OCI-LY7 (cell line): ENCODE results near the gene PSTPIP2. TPM values are rescaled to one million over a fixed set of nuclear protein-coding genes. Genes with fewer than 3 reads are reported as not detected.
A peak's percentile ranks its signal among the peaks of the same experiment; 100 is the strongest.

Experiments used
- BruUV-seq: library from RNA; stranded (reverse); fragments of 400-500 nt; replicated peaks from 2 replicates; lab custom pipeline; 2021; lab: Mats Ljungman, UMichigan
- CTCF ChIA-PET: fragments of 300-600 bp; sonication (Branson Sonifier 250); formaldehyde crosslinking; loops from one replicate; lab custom pipeline; 2022; ENCODE audit warnings: antibody characterized with exemption; ENCODE audit not compliant: unreplicated experiment; lab: Charles Lee
- POLR2A ChIA-PET: fragments of 300-600 bp; sonication (Branson Sonifier 250); formaldehyde crosslinking; loops from one replicate; lab custom pipeline; 2022; ENCODE audit warnings: antibody characterized with exemption; lab: Charles Lee
- DNase-seq: peaks from one replicate; pipeline ENCODE4 v3.0.0-alpha.2; 2015; ENCODE audit warnings: low spot score
- H2AFZ ChIP-seq: fragments of 200-600 bp; sonication (generic), shearing (Covaris generic); 2 replicates; pipeline ENCODE4 v1.6.1; 2014; ENCODE audit warnings: mild to moderate bottlenecking, antibody characterized with exemption, low read length, moderate library complexity
- H3K27ac ChIP-seq: fragments of 200-600 bp; sonication (generic); 2 replicates; pipeline ENCODE4 v1.5.1; 2014; ENCODE audit warnings: mixed run types, low read depth, mild to moderate bottlenecking, moderate library complexity, low read length, inconsistent platforms; ENCODE audit not compliant: poor library complexity, severe bottlenecking
- H3K36me3 ChIP-seq: fragments of 200-600 bp; sonication (generic); 2 replicates; pipeline ENCODE4 v1.6.1; 2014; ENCODE audit warnings: mild to moderate bottlenecking, antibody characterized with exemption, low read length, moderate library complexity, mixed read lengths; ENCODE audit not compliant: insufficient read depth
- H3K4me1 ChIP-seq: fragments of 200-600 bp; sonication (generic); 2 replicates; pipeline ENCODE4 v1.5.1; 2014; ENCODE audit warnings: mild to moderate bottlenecking, low read length; ENCODE audit not compliant: insufficient read depth, poor library complexity, severe bottlenecking
- H3K4me2 ChIP-seq: fragments of 200-600 bp; sonication (generic); 2 replicates; pipeline ENCODE4 v1.6.1; 2014; ENCODE audit warnings: mild to moderate bottlenecking, low read length
- H3K4me3 ChIP-seq: fragments of 200-600 bp; sonication (generic); 2 replicates; pipeline ENCODE4 v1.5.1; 2014; ENCODE audit warnings: mild to moderate bottlenecking, low read depth, low read length; ENCODE audit not compliant: poor library complexity, severe bottlenecking
- H3K79me2 ChIP-seq: fragments of 200-600 bp; sonication (generic); 2 replicates; pipeline ENCODE4 v1.6.1; 2016; ENCODE audit warnings: low read depth, mild to moderate bottlenecking, low read length, moderate library complexity, mixed read lengths; ENCODE audit not compliant: insufficient read depth
- H3K9me2 ChIP-seq: fragments of 200-600 bp; sonication (generic); 2 replicates; pipeline ENCODE4 v1.6.1; 2016; ENCODE audit warnings: mild to moderate bottlenecking, low read length, mixed read lengths; ENCODE audit not compliant: insufficient read depth
- H3K9me3 ChIP-seq: fragments of 200-600 bp; sonication (generic); 2 replicates; pipeline ENCODE4 v1.6.1; 2014; ENCODE audit warnings: mild to moderate bottlenecking, mixed run types, low read length, mixed read lengths
- H4K20me1 ChIP-seq: fragments of 200-600 bp; sonication (generic); 2 replicates; pipeline ENCODE4 v1.6.1; 2014; ENCODE audit warnings: mild to moderate bottlenecking, antibody characterized with exemption, low read length, moderate library complexity, mixed read lengths; ENCODE audit not compliant: insufficient read depth
- CTCF ChIP-seq: fragments of 200-600 bp; sonication (generic); conservative IDR thresholded peaks from 2 replicates; pipeline ENCODE4 v1.5.1; 2014; ENCODE audit warnings: mild to moderate bottlenecking, antibody characterized with exemption, low read length, moderate library complexity, mixed read lengths
- EZH2phosphoT487 ChIP-seq: fragments of 200-600 bp; sonication (generic); IDR thresholded peaks from 2 replicates; pipeline ENCODE4 v1.6.1; 2018; ENCODE audit warnings: low read depth, borderline replicate concordance, mild to moderate bottlenecking, mixed run types, antibody characterized with exemption, low read length, moderate library complexity, mixed read lengths
- intact Hi-C: fragments of 100-400 bp; cut with micrococcal nuclease; formaldehyde crosslinking; loops from one replicate; pipeline ENCODE4 v1.10.0; 2022; ENCODE audit not compliant: unreplicated experiment
- total RNA-seq, 2 experiments: library from RNA; depleted of rRNA in 1 of 2; stranded (reverse); fragments of >200 nt in 1 of 2; shearing (Covaris generic) in 1 of 2; gene quantifications; 2 replicates each; pipeline ENCODE4 v1.2.3, GENCODE V29; 2014 to 2022

The PSTPIP2 gene
- total RNA-seq, 2 experiments from 2014 or later: not detected

- no peak for DNase-seq
- intact Hi-C loops: no loop called here
- no peaks in the 10 kb centered on the region for H3K79me2 ChIP-seq
- H3K4me3 ChIP-seq: no peak overlapping the region
- BruUV-seq: no TSS peak
- H3K9me2 ChIP-seq: no peaks in the 10 kb centered on the region
- TF ChIP-seq EZH2phosphoT487: no peak
- TF ChIP-seq CTCF: no peak
- H3K36me3 ChIP-seq: no peaks in the 10 kb centered on the region
- no peak overlapping the region for H3K27ac ChIP-seq
- ChIA-PET POLR2A (no interaction called here), CTCF (no interaction called here)
- no peak overlapping the region for H2AFZ ChIP-seq
- H3K4me2 ChIP-seq: no peak overlapping the region
- no peaks in the 10 kb centered on the region for H3K4me1 ChIP-seq
- no peaks in the 10 kb centered on the region for H3K9me3 ChIP-seq
- H4K20me1 ChIP-seq: no peaks in the 10 kb centered on the region
These were observed 73.8 kb downstream of the PSTPIP2 start for GRCh38 chr18:45998244-45998643.

GRCh38 chr18:45997700-45998151 lies 74.3 kb downstream of the PSTPIP2 start:
- Histone ChIP-seq H3K4me1 (no peaks in the 10 kb centered on the region), H3K27ac (no peak overlapping the region), H4K20me1 (no peaks in the 10 kb centered on the region), H3K36me3 (no peaks in the 10 kb centered on the region), H3K4me3 (no peak overlapping the region), H3K79me2 (no peaks in the 10 kb centered on the region), H3K4me2 (peak overlapping the region; percentile 16; the same call in 1 of the 2 replicates), H3K9me3 (no peaks in the 10 kb centered on the region), H3K9me2 (no peaks in the 10 kb centered on the region), H2AFZ (no peak overlapping the region)
- no TSS peak for BruUV-seq
- intact Hi-C loops: no loop called here
- ChIA-PET POLR2A (no interaction called here), CTCF (no interaction called here)
- no peak for DNase-seq
- TF ChIP-seq CTCF (no peak), EZH2phosphoT487 (no peak)

GRCh38 chr18:45995461-45995860 lies 76.6 kb downstream of the PSTPIP2 start:
- Histone ChIP-seq H3K4me2 (no peak overlapping the region), H3K79me2 (no peaks in the 10 kb centered on the region), H3K4me1 (no peaks in the 10 kb centered on the region), H3K36me3 (no peaks in the 10 kb centered on the region), H3K4me3 (no peak overlapping the region), H2AFZ (no peak overlapping the region), H3K27ac (no peak overlapping the region), H4K20me1 (no peaks in the 10 kb centered on the region), H3K9me3 (no peaks in the 10 kb centered on the region), H3K9me2 (no peaks in the 10 kb centered on the region)
- CTCF ChIA-PET: no interaction called here
- no peak for DNase-seq
- POLR2A ChIA-PET: no interaction called here
- no TSS peak for BruUV-seq
- TF ChIP-seq EZH2phosphoT487: no peak
- TF ChIP-seq CTCF: no peak
- intact Hi-C loops: no loop called here
